A549 (cell line): ENCODE measurements around the gene ERICH6B. TPM values are rescaled to one million over a fixed set of nuclear protein-coding genes. Genes with fewer than 3 reads are reported as not detected.

Experiments used
- ATAC-seq, 2 experiments: fragments of 200-7000 bp in 1 of 2; fragments of >200 bp in 1 of 2; cut with Nextera tagmentation in 1 of 2; cut with Tn5 transposase in 1 of 2; 3 replicates each; pipeline versions ENCODE4 v1.8.0 to v1.9.1; 2018 to 2020; ENCODE audit warnings: mild to moderate bottlenecking in 1 of 2, moderate library complexity in 1 of 2
- CTCF ChIA-PET: fragments of 300-600 bp; sonication (Branson Sonifier 250); formaldehyde crosslinking; extraction: SDS; loops from one replicate; lab custom pipeline; 2021; ENCODE audit warnings: antibody characterized with exemption, inconsistent platforms; lab: Yijun Ruan, JAX
- POLR2A ChIA-PET: fragments of 350-600 bp; formaldehyde crosslinking; extraction: SDS; loops from one replicate; lab custom pipeline; 2021; ENCODE audit warnings: antibody characterized with exemption, inconsistent platforms; lab: Yijun Ruan, JAX
- DNase-seq, 2 experiments: peaks; one replicate each; pipeline versions ENCODE4 v3.0.0 to v3.0.0-alpha.2; 2011 to 2016; ENCODE audit warnings: low read depth in 1 of 2, low spot score in 1 of 2
- FAIRE-seq: peaks from 2 replicates; lab custom pipeline; 2011; peaks lifted over from hg19 to GRCh38; lab: Jason Lieb, UNC
- H3K27ac ChIP-seq, 2 experiments: fragments of >200 bp; sonication (Bioruptor Twin); formaldehyde crosslinking; 3 replicates each; pipeline ENCODE4 v1.5.1; 2016 to 2017
- H3K4me1 ChIP-seq: fragments of >200 bp; sonication (Bioruptor Twin); formaldehyde crosslinking; 3 replicates; pipeline ENCODE4 v1.6.1; 2016
- H3K4me2 ChIP-seq: fragments of >200 bp; sonication (Bioruptor Twin); formaldehyde crosslinking; 3 replicates; pipeline ENCODE4 v1.6.1; 2016
- H3K4me3 ChIP-seq: fragments of >200 bp; sonication (Bioruptor Twin); formaldehyde crosslinking; 3 replicates; pipeline ENCODE4 v1.5.1; 2016
- H3K9me3 ChIP-seq: fragments of >200 bp; sonication (Bioruptor Twin); formaldehyde crosslinking; 3 replicates; pipeline ENCODE4 v1.6.1; 2016
- BHLHE40 ChIP-seq: IDR thresholded peaks from 2 replicates; pipeline ENCODE4 v1.6.1; 2012; ENCODE audit warnings: low read depth, low read length, inconsistent platforms
- CHD2 ChIP-seq: fragments of 150-350 bp; IDR thresholded peaks from 2 replicates; pipeline ENCODE4 v1.6.1; 2014; ENCODE audit warnings: low read length; ENCODE audit not compliant: partially characterized antibody
- EP300 ChIP-seq, 2 experiments: fragments of >200 bp; sonication (Bioruptor Twin); formaldehyde crosslinking; IDR thresholded peaks; 2 replicates in 1 of 2; 3 replicates in 1 of 2; pipeline ENCODE4 v1.6.1; 2016 to 2017
- FOXS1 ChIP-seq: fragments of 250-450 bp; sonication (Bioruptor Pico); IDR thresholded peaks from 2 replicates; pipeline ENCODE4 v1.5.0; 2020; ENCODE audit warnings: mild to moderate bottlenecking, moderate library complexity
- GATA3 ChIP-seq: IDR thresholded peaks from 2 replicates; pipeline ENCODE4 v1.6.1; 2012; ENCODE audit warnings: borderline replicate concordance
- HEYL ChIP-seq: fragments of 250-450 bp; sonication (Bioruptor Pico); IDR thresholded peaks from 2 replicates; pipeline ENCODE4 v1.8.0; 2021; ENCODE audit warnings: mild to moderate bottlenecking, moderate library complexity
- HOXB5 ChIP-seq: fragments of 250-450 bp; sonication (Bioruptor Pico); IDR thresholded peaks from 2 replicates; pipeline ENCODE4 v1.5.0; 2020; ENCODE audit warnings: mild to moderate bottlenecking, moderate library complexity
- JUN ChIP-seq, 2 experiments: fragments of >200 bp; sonication (Bioruptor Twin); formaldehyde crosslinking; IDR thresholded peaks; 2 replicates in 1 of 2; 3 replicates in 1 of 2; pipeline ENCODE4 v1.6.1; 2016 to 2017
- MAZ ChIP-seq: fragments of 150-350 bp; IDR thresholded peaks from 2 replicates; pipeline ENCODE4 v1.6.1; 2014; ENCODE audit warnings: antibody characterized with exemption, low read depth, low read length, borderline replicate concordance
- MYC ChIP-seq: IDR thresholded peaks from 2 replicates; pipeline ENCODE4 v1.6.1; 2012; ENCODE audit warnings: mild to moderate bottlenecking, inconsistent platforms, low read length, improper control_type of control experiment, borderline replicate concordance
- NFE2L2 ChIP-seq: fragments of 150-350 bp; conservative IDR thresholded peaks from 2 replicates; pipeline ENCODE4 v1.6.1; 2014; ENCODE audit warnings: low read length
- NPAS2 ChIP-seq: fragments of 250-450 bp; sonication (Bioruptor Pico); IDR thresholded peaks from 2 replicates; pipeline ENCODE4 v1.8.0; 2022; ENCODE audit warnings: mild to moderate bottlenecking, moderate library complexity, borderline replicate concordance
- POLR2AphosphoS2 ChIP-seq: conservative IDR thresholded peaks from 2 replicates; pipeline ENCODE4 v1.6.1; 2012; ENCODE audit warnings: low read length, improper control_type of control experiment, inconsistent platforms
- REST ChIP-seq: fragments of 200-600 bp; sonication (generic); IDR thresholded peaks from 2 replicates; pipeline ENCODE4 v1.6.1; 2016; ENCODE audit warnings: antibody characterized with exemption, mild to moderate bottlenecking, moderate library complexity
- RNF2 ChIP-seq: fragments of 200-600 bp; sonication (generic); IDR thresholded peaks from 2 replicates; pipeline ENCODE4 v1.6.1; 2016; ENCODE audit warnings: low read depth, mild to moderate bottlenecking, antibody characterized with exemption, moderate library complexity, borderline replicate concordance
- SMC3 ChIP-seq: fragments of >200 bp; sonication (Bioruptor Twin); formaldehyde crosslinking; IDR thresholded peaks from 3 replicates; pipeline ENCODE4 v1.6.1; 2018; ENCODE audit warnings: inconsistent platforms
- TFCP2L1 ChIP-seq: fragments of 250-450 bp; sonication (Bioruptor Pico); IDR thresholded peaks from 2 replicates; pipeline ENCODE4 v1.5.0; 2021; ENCODE audit warnings: mild to moderate bottlenecking
- TP53 ChIP-seq: fragments of 250-450 bp; sonication (Bioruptor Pico); IDR thresholded peaks from 2 replicates; pipeline ENCODE4 v1.5.0; 2021; ENCODE audit warnings: mild to moderate bottlenecking, moderate library complexity
- ZNF302 ChIP-seq: fragments of 250-450 bp; sonication (Bioruptor Pico); IDR thresholded peaks from 2 replicates; pipeline ENCODE4 v1.9.0; 2021; ENCODE audit warnings: inconsistent platforms, mild to moderate bottlenecking, moderate library complexity
- WGBS: methylation state at CpG from one replicate; pipeline ENCODE4 v1.1.6; 2017; ENCODE audit errors: missing lambda C conversion rate; 5-methylcytosine and 5-hydroxymethylcytosine counted together
- polyA plus RNA-seq, 4 experiments: library from polyadenylated mRNA; depleted of rRNA in 3 of 4; stranded (reverse); fragments of >200 nt; fragmentation: RNase III in 1 of 4; extraction: RNeasy Plus Mini Kit Qiagen cat#74134 plus additional on column Dnase treatment in 1 of 4; gene quantifications; 2 replicates in 3 of 4; 3 replicates in 1 of 4; pipeline ENCODE4 v1.2.3, GENCODE V29; 2011 to 2017
- TF ChIP-seq, protein P1 (sequence below): IDR thresholded peaks from 2 replicates; pipeline ENCODE4 v1.6.1; 2012
- TF ChIP-seq, protein P2 (sequence below): fragments of 250-450 bp; sonication (Bioruptor Pico); IDR thresholded peaks from 2 replicates; pipeline ENCODE4 v1.5.0; 2020; ENCODE audit warnings: low read depth, mild to moderate bottlenecking, moderate library complexity
- TF ChIP-seq, protein P3 (sequence below): fragments of >200 bp; sonication (Bioruptor Twin); formaldehyde crosslinking; IDR thresholded peaks from 2 replicates; pipeline ENCODE4 v1.6.1; 2016
- TF ChIP-seq, protein P4 (sequence below): fragments of >200 bp; sonication (Bioruptor Twin); formaldehyde crosslinking; IDR thresholded peaks from 3 replicates; pipeline ENCODE4 v1.5.1; 2016
- TF ChIP-seq, protein P5 (sequence below): fragments of 450-650 bp; IDR thresholded peaks from 2 replicates; pipeline ENCODE4 v1.6.1; 2014; ENCODE audit warnings: antibody characterized with exemption

ERICH6B gene
- polyA plus RNA-seq, 2 of the 4 experiments (the other 2 are of a cell fraction) = not detected

- no peaks in the 10 kb centered on the region for H3K4me1 ChIP-seq
- FAIRE-seq (no peak), ATAC-seq (no peak), DNase-seq (no peak)
- H3K4me2 ChIP-seq = no peak overlapping the region
- H3K9me3 ChIP-seq = no peaks in the 10 kb centered on the region
- no peak overlapping the region for H3K4me3 ChIP-seq
- WGBS = 89% methylated on average over 2 of the region's 2 CpGs
- H3K27ac ChIP-seq = no peak overlapping the region
- TF ChIP-seq ZNF302 (CRISPR knock-in tag) = no peak
- no peak for TF ChIP-seq RNF2
- TF ChIP-seq, protein P1, sequence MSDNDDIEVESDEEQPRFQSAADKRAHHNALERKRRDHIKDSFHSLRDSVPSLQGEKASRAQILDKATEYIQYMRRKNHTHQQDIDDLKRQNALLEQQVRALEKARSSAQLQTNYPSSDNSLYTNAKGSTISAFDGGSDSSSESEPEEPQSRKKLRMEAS = no peak
- TF ChIP-seq POLR2AphosphoS2 = no peak
- TF ChIP-seq, protein P2, sequence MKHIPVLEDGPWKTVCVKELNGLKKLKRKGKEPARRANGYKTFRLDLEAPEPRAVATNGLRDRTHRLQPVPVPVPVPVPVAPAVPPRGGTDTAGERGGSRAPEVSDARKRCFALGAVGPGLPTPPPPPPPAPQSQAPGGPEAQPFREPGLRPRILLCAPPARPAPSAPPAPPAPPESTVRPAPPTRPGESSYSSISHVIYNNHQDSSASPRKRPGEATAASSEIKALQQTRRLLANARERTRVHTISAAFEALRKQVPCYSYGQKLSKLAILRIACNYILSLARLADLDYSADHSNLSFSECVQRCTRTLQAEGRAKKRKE = no peak
- no peak for TF ChIP-seq NPAS2 (CRISPR knock-in tag)
- no peak for TF ChIP-seq CHD2
- TF ChIP-seq MYC = no peak
- TF ChIP-seq HOXB5 (CRISPR knock-in tag) = no peak
- no peak for TF ChIP-seq SMC3
- TF ChIP-seq BHLHE40 = no peak
- no peak for TF ChIP-seq FOXS1
- TF ChIP-seq, protein P3, sequence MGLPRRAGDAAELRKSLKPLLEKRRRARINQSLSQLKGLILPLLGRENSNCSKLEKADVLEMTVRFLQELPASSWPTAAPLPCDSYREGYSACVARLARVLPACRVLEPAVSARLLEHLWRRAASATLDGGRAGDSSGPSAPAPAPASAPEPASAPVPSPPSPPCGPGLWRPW = no peak
- TF ChIP-seq JUN (IDR thresholded peaks at IDR 0.05) = no peak
- no peak for TF ChIP-seq GATA3
- TF ChIP-seq REST = no peak
- no peak for TF ChIP-seq MAZ
- TF ChIP-seq TFCP2L1 (CRISPR knock-in tag) = no peak
- ChIA-PET POLR2A (no interaction called here), CTCF (no interaction called here)
Measured at GRCh38 chr13:45536224-45536623, 79.3 kb downstream of the ERICH6B start.

DNA sequence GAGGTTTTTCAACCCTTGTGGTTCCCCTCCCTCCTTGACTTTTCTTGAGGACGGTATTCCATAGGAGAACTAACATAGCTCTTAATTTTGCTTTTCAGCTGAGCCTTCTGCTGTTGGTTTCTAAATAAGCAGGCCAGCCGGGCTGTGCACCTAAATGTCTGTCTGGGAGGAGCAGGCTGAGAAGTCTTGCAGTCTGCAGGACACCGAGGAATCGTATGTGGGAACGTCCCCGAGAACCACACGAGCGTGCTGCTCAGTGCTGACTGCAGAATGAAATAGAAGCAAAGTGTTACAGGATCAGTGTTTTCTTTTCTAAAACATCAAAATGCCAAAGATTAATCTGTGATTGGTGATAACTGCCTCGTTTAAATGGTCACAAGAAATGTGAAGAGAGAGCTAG, 80.9 kb downstream of the ERICH6B start:
- FAIRE-seq (no peak), ATAC-seq (no peak), DNase-seq (no peak)
- Histone ChIP-seq H3K9me3 (no peaks in the 10 kb centered on the region), H3K4me2 (no peak overlapping the region), H3K4me3 (no peak overlapping the region), H3K27ac (no peak overlapping the region), H3K4me1 (peaks cover 4% of the 10 kb centered on the region; the same call in 2 of the 3 replicates)
- TF ChIP-seq EP300 (IDR thresholded peaks at IDR 0.05) (no peak), HEYL (CRISPR knock-in tag) (no peak), TP53 (CRISPR knock-in tag) (no peak), RNF2 (no peak), NFE2L2 (no peak)
- TF ChIP-seq, protein P4, sequence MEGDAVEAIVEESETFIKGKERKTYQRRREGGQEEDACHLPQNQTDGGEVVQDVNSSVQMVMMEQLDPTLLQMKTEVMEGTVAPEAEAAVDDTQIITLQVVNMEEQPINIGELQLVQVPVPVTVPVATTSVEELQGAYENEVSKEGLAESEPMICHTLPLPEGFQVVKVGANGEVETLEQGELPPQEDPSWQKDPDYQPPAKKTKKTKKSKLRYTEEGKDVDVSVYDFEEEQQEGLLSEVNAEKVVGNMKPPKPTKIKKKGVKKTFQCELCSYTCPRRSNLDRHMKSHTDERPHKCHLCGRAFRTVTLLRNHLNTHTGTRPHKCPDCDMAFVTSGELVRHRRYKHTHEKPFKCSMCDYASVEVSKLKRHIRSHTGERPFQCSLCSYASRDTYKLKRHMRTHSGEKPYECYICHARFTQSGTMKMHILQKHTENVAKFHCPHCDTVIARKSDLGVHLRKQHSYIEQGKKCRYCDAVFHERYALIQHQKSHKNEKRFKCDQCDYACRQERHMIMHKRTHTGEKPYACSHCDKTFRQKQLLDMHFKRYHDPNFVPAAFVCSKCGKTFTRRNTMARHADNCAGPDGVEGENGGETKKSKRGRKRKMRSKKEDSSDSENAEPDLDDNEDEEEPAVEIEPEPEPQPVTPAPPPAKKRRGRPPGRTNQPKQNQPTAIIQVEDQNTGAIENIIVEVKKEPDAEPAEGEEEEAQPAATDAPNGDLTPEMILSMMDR = no peak
- TF ChIP-seq, protein P5, sequence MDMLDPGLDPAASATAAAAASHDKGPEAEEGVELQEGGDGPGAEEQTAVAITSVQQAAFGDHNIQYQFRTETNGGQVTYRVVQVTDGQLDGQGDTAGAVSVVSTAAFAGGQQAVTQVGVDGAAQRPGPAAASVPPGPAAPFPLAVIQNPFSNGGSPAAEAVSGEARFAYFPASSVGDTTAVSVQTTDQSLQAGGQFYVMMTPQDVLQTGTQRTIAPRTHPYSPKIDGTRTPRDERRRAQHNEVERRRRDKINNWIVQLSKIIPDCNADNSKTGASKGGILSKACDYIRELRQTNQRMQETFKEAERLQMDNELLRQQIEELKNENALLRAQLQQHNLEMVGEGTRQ = no peak
- TF ChIP-seq, protein P3 = no peak
- CTCF ChIA-PET = interaction anchor here (1.4 kb wide), 1 partner anchor 23 kb away, joined by 4 read pairs; no protein-coding TSS in a partner anchor
- POLR2A ChIA-PET = no interaction called here
- WGBS = 88% methylated on average over 9 of the region's 9 CpGs
